HL-60 (cell line): Measurements from ENCODE around the gene DCHS2.

Experiments used
- GABPA ChIP-seq: IDR thresholded peaks from 2 replicates; pipeline ENCODE4 v1.6.1; 2012; ENCODE audit warnings: low read depth
- POLR2AphosphoS5 ChIP-seq: IDR thresholded peaks from 2 replicates; pipeline ENCODE4 v1.6.1; 2012; ENCODE audit warnings: low read depth
- SPI1 ChIP-seq: IDR thresholded peaks from 2 replicates; pipeline ENCODE4 v1.6.1; 2012; ENCODE audit warnings: low read depth, mild to moderate bottlenecking, borderline replicate concordance
- TF ChIP-seq, protein P1 (sequence below): IDR thresholded peaks from one replicate; pipeline ENCODE4 v1.5.1; 2011; ENCODE audit warnings: low read length, control low read depth, inconsistent platforms; ENCODE audit not compliant: insufficient read depth

DNA sequence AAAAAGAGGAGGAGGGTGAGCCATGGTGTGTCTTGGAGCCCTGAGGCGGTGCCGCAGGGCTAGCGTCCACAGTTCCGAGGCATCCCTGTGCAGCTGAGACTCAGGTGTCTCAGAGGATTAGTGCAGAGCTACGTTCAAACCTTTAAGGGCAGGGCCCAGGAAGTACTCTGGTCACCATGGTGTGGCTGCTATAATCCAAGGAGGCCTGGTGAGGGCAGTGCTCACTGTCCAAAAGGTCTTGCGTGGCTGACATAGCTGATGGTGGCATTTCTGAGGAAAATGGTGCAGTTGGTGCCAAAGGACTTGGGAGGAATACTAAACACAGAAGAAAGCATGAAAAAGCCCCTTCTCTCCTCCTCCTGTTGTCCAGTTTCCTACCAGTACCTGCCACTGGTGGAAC, 146.9 kb downstream of the DCHS2 start:
- TF ChIP-seq GABPA: no peak
- TF ChIP-seq, protein P1, sequence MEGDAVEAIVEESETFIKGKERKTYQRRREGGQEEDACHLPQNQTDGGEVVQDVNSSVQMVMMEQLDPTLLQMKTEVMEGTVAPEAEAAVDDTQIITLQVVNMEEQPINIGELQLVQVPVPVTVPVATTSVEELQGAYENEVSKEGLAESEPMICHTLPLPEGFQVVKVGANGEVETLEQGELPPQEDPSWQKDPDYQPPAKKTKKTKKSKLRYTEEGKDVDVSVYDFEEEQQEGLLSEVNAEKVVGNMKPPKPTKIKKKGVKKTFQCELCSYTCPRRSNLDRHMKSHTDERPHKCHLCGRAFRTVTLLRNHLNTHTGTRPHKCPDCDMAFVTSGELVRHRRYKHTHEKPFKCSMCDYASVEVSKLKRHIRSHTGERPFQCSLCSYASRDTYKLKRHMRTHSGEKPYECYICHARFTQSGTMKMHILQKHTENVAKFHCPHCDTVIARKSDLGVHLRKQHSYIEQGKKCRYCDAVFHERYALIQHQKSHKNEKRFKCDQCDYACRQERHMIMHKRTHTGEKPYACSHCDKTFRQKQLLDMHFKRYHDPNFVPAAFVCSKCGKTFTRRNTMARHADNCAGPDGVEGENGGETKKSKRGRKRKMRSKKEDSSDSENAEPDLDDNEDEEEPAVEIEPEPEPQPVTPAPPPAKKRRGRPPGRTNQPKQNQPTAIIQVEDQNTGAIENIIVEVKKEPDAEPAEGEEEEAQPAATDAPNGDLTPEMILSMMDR: no peak
- TF ChIP-seq SPI1: no peak
- no peak for TF ChIP-seq POLR2AphosphoS5
